ENCODE measurements around the gene ZNF101.
"Not testable (repeated sequence)": the region's sequence is repeated elsewhere in the genome, so short reads cannot be mapped to it uniquely, and the experiment has no call there.

ZNF101 gene

DNA sequence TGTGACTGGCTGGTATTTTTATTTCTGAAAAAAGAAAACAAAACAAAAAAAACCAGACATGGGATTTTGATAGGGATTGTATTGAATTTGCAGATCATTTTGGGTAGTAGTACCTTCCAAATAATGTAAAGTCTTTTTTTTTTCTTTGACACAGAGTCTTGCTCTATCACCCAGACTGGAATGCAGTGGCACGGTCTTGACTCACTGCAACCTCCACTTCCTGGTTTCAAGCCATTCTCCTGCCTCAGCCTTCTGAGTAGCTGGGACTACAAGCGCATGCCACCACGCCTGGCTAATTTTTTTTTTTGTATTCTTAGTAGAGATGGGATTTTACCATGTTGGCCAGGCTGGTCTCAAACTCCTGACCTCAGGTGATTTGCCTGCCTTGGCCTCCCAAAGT lies 4.2 kb downstream of the ZNF101 start:
- TF ChIP-seq, protein P1, sequence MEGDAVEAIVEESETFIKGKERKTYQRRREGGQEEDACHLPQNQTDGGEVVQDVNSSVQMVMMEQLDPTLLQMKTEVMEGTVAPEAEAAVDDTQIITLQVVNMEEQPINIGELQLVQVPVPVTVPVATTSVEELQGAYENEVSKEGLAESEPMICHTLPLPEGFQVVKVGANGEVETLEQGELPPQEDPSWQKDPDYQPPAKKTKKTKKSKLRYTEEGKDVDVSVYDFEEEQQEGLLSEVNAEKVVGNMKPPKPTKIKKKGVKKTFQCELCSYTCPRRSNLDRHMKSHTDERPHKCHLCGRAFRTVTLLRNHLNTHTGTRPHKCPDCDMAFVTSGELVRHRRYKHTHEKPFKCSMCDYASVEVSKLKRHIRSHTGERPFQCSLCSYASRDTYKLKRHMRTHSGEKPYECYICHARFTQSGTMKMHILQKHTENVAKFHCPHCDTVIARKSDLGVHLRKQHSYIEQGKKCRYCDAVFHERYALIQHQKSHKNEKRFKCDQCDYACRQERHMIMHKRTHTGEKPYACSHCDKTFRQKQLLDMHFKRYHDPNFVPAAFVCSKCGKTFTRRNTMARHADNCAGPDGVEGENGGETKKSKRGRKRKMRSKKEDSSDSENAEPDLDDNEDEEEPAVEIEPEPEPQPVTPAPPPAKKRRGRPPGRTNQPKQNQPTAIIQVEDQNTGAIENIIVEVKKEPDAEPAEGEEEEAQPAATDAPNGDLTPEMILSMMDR (IDR thresholded peaks at IDR 0.05), result no peak
- H3K9me3 Mint-ChIP-seq, result peaks cover 69% of the 10 kb centered on the region

DNA sequence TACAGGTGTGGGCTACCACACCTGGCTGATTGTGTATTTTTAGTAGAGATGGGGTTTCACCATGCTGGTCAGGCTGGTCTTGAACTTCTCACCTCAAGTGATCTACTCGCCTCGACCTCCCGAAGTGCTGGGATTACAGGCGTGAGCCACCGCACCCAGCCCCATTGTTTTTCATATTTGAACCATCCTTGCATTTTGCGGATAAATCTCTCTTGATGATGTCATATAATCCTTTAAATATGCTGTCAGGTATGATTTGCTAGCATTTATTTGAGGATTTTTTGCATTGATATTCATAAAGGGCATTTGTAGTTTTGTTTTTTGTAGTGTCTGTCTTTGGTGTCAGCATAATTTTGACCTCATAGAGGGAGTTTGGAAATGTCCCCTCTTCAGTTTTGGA lies 5.7 kb downstream of the ZNF101 start:
- H3K4me3 Mint-ChIP-seq, result no peak overlapping the region
- TF ChIP-seq, protein P1 (IDR thresholded peaks at IDR 0.05), result no peak
- H3K36me3 Mint-ChIP-seq (ENCODE audit: low read depth), result peaks cover 88% of the 10 kb centered on the region
- peaks cover 78% of the 10 kb centered on the region for H3K9me3 Mint-ChIP-seq
- no peaks in the 10 kb centered on the region for H3K27me3 Mint-ChIP-seq (ENCODE audit: low read depth, poor library complexity)
- no peak for DNase-seq
- peaks cover 12% of the 10 kb centered on the region for H3K4me1 Mint-ChIP-seq
- no peak overlapping the region for H3K27ac Mint-ChIP-seq

More for the DNA sequence above, 4.2 kb downstream of the ZNF101 start:
- no peak for DNase-seq
- peaks cover 73% of the 10 kb centered on the region for H3K36me3 Mint-ChIP-seq (ENCODE audit: low read depth)
- H3K4me1 Mint-ChIP-seq, result peaks cover 19% of the 10 kb centered on the region
- H3K4me3 Mint-ChIP-seq, result no peak overlapping the region
- no peaks in the 10 kb centered on the region for H3K27me3 Mint-ChIP-seq (ENCODE audit: low read depth, poor library complexity)
- H3K27ac Mint-ChIP-seq, result no peak overlapping the region

DNA sequence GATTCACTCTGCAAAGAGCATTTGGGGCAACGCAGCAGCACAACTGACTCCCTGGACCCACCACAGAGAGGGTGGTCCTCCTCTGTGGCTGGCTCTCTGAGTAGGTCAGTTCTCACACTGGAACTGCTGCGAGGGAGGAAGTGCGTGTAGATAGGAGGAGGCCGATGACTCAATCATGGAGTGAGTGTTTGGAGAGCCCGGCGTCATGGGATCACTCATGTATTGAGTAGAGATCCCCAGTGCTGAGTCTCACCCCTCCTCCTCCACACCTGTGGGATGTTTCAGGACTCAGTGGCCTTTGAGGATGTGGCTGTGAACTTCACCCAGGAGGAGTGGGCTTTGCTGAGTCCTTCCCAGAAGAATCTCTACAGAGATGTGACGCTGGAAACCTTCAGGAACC lies 8.9 kb downstream of the ZNF101 start:
- Mint-ChIP-seq H3K27ac (no peak overlapping the region), H3K27me3 (ENCODE audit: low read depth, poor library complexity) (peaks cover under 1% of the 10 kb centered on the region), H3K4me3 (no peak overlapping the region), H3K36me3 (ENCODE audit: low read depth) (peaks cover 97% of the 10 kb centered on the region), H3K4me1 (peaks cover 5% of the 10 kb centered on the region), H3K9me3 (peaks cover 85% of the 10 kb centered on the region)
- DNase-seq, result no peak
- TF ChIP-seq, protein P1 (IDR thresholded peaks at IDR 0.05), result no peak

DNA sequence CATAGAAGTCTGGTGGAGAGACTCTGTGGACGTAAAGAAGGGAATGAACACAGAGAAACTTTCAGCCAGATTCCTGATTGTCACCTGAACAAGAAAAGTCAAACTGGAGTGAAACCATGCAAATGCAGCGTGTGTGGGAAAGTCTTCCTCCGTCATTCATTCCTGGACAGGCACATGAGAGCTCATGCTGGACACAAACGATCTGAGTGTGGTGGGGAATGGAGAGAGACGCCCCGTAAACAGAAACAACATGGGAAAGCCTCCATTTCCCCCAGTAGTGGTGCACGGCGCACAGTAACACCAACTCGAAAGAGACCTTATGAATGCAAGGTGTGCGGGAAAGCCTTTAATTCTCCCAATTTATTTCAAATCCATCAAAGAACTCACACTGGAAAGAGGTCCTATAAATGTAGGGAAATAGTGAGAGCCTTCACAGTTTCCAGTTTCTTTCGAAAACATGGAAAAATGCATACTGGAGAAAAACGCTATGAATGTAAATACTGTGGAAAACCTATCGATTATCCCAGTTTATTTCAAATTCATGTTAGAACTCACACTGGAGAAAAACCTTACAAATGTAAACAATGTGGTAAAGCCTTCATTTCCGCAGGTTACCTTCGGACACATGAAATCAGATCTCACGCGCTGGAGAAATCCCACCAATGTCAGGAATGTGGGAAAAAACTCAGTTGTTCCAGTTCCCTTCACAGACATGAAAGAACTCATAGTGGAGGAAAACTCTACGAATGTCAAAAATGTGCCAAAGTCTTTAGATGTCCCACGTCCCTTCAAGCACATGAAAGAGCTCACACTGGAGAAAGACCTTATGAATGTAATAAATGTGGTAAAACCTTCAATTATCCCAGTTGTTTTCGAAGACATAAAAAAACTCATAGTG lies 10.8 kb downstream of the ZNF101 start:
- no peak for DNase-seq
- Mint-ChIP-seq H3K36me3 (ENCODE audit: low read depth) (peaks cover 97% of the 10 kb centered on the region), H3K4me3 (no peak overlapping the region), H3K27ac (no peak overlapping the region), H3K4me1 (peaks cover 5% of the 10 kb centered on the region), H3K27me3 (ENCODE audit: low read depth, poor library complexity) (peaks cover 4% of the 10 kb centered on the region), H3K9me3 (peaks cover 91% of the 10 kb centered on the region)
- TF ChIP-seq, protein P1 (IDR thresholded peaks at IDR 0.05), result no peak

DNA sequence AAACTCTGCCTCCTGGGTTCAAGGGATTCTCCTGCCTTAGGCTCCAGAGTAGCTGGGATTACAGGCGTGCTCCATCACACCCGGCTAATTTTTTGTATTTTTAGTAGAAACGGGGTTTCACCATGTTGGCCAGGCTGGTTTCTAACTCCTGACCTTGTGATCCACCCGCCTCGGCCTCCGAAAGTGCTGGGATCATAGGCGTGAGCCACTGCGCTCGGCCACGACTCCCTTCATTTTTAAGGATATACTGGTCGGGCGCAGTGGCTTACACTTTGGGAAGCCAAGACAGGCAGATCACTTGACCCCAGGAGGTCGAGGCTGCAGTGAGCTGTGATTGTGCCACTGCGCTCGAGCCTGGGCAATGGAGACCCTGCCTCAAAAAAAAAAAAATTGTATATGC lies 17.5 kb downstream of the ZNF101 start:
- not testable (repeated sequence) for DNase-seq; H3K4me1 Mint-ChIP-seq; H3K4me3 Mint-ChIP-seq; H3K27me3 Mint-ChIP-seq (ENCODE audit: low read depth, poor library complexity); H3K27ac Mint-ChIP-seq
- Mint-ChIP-seq H3K36me3 (ENCODE audit: low read depth) (peaks cover 48% of the 10 kb centered on the region), H3K9me3 (peaks cover 64% of the 10 kb centered on the region)

DNA sequence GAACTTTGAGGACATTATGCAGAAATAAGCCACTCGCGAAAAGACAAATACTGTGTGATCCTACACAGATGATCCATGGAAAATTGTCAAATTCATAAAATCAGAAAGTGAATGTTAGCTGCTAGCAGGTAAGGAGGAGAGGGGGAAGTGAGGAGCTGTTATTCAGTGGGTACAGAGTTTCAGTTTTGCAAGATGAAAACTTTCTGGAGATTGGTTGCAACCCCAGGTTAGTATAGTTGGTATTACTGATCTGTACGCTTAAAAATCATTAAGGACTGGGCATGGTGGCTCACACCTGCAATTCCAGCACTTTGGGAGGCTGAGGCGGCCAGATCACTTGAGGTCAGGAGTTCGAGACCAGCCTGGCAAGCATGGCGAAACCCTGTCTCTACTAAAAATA lies 17.9 kb downstream of the ZNF101 start:
- H3K4me1 Mint-ChIP-seq, result no peaks in the 10 kb centered on the region
- no peak overlapping the region for H3K4me3 Mint-ChIP-seq
- no peak for DNase-seq
- peaks cover 61% of the 10 kb centered on the region for H3K9me3 Mint-ChIP-seq
- TF ChIP-seq, protein P1 (IDR thresholded peaks at IDR 0.05), result no peak
- no peak overlapping the region for H3K27ac Mint-ChIP-seq
- H3K36me3 Mint-ChIP-seq (ENCODE audit: low read depth), result peaks cover 43% of the 10 kb centered on the region
- peaks cover 4% of the 10 kb centered on the region for H3K27me3 Mint-ChIP-seq (ENCODE audit: low read depth, poor library complexity)

Measured in nephron progenitor cell (in vitro differentiated cells).